Measurements from ENCODE around the gene CYP2W1. TPM values are rescaled to one million over a fixed set of nuclear protein-coding genes. Genes with fewer than 3 reads are reported as not detected.

The CYP2W1 gene
- total and polyA plus RNA-seq, 8 donors: 0.12 to 0.76 (median 0.35) TPM; not detected in 1

DNA sequence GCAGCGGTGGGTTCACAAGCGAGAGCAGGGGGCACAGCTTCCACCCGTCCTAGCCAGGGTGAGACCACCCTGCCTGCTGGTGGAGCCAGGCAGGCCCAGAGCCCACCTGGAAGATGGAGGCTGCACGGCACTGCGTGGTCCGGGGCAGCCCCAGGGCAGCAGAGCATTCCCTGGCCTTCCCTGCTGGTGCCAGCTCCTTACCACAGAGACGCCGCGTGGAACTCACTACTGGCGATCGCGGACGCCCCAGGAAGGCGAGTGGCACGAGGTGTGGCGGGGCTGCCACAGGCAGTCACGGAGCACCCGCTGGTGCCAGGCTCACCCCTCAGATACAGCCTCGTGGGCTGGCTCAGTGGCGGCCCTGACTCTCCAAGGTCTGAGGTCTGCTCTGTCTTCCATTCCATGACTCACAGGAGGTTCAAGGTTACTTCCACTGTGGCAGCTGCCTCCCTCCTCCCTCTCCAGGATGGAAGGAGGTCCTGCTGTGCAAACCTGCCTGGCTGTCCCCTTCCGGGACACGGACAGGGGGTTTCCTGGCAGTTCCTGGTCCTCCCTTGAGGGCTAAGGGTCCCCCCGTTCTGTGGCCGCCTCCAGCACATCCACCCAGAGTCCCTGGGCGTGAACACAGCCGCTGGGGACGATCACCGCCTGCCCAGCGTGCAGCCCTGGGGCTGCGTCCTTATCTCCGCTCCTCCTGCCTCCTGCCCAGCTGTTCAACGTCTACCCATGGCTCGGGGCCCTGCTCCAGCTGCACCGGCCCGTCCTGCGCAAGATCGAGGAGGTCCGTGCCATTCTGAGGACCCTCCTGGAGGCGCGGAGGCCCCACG lies 3.1 kb downstream of the CYP2W1 start:
- peak in 5 of 6 donors; percentile 62 to 80 (median 70) for DNase-seq
- H3K36me3 ChIP-seq: no peaks in the 10 kb centered on the region
- H3K4me1 ChIP-seq: peaks cover 3 to 5% (median 4%) of the 10 kb centered on the region in 3 donors
- no peaks in the 10 kb centered on the region for H3K27me3 ChIP-seq
- no peaks in the 10 kb centered on the region for H3K9me3 ChIP-seq
- intact Hi-C loops (cut with DNase I): no loop called here
- H3K27ac ChIP-seq: peak overlapping the region in 1 of 4 donors; percentile 34
- no peak for FAIRE-seq
- TF ChIP-seq, protein P1, sequence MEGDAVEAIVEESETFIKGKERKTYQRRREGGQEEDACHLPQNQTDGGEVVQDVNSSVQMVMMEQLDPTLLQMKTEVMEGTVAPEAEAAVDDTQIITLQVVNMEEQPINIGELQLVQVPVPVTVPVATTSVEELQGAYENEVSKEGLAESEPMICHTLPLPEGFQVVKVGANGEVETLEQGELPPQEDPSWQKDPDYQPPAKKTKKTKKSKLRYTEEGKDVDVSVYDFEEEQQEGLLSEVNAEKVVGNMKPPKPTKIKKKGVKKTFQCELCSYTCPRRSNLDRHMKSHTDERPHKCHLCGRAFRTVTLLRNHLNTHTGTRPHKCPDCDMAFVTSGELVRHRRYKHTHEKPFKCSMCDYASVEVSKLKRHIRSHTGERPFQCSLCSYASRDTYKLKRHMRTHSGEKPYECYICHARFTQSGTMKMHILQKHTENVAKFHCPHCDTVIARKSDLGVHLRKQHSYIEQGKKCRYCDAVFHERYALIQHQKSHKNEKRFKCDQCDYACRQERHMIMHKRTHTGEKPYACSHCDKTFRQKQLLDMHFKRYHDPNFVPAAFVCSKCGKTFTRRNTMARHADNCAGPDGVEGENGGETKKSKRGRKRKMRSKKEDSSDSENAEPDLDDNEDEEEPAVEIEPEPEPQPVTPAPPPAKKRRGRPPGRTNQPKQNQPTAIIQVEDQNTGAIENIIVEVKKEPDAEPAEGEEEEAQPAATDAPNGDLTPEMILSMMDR (IDR thresholded peaks at IDR 0.05): no peak
- H3K4me3 ChIP-seq: peak overlapping the region in 1 of 4 donors; percentile 6
- 28 to 39% methylated on average over 41 of the region's 41 CpGs for WGBS, 2 donors
- ATAC-seq: peak; percentile 70 to 87 (median 78)

DNA sequence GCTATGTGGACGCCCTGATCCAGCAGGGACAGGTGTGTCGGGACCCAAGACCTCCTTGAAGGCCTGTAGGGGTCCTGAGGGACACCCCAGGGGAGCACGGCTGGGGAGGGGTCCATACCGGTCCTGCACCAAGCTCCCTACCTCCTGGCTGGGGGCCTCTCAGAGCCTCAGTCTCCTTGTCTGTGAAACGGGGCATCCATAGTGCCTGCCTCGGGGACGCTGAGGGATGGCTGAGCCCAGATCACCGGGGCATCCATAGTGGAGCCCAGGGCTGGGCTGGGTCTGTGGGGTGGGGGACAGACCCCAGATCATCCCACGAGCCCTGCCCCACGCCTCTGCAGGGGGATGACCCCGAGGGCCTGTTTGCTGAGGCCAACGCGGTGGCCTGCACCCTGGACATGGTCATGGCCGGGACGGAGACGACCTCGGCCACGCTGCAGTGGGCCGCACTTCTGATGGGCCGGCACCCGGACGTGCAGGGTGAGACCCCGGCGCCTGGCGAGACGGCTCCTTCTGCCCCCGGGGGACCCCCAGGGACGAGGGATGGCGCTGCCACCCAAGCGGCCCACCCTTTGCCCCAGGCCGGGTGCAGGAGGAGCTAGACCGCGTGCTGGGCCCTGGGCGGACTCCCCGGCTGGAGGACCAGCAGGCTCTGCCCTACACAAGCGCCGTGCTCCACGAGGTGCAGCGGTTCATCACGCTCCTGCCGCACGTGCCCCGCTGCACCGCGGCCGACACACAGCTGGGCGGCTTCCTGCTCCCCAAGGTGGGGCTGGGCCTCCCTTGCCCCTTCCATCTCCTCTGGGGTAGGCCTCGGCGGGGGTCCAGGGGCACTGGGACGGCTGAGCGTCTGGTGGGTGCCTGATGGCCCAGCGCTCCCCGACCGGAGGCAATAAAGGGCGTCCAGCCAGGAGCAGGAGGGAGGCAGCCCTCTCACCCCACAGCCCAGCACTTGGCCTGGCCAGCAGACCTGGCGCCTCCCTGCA lies 4.1 kb downstream of the CYP2W1 start:
- Histone ChIP-seq H3K27me3 (no peaks in the 10 kb centered on the region), H3K4me1 (peaks cover 3 to 5% (median 4%) of the 10 kb centered on the region in 3 donors), H3K36me3 (no peaks in the 10 kb centered on the region), H3K27ac (peak overlapping the region in 1 of 4 donors; percentile 34), H3K4me3 (peak overlapping the region in 1 of 4 donors; percentile 6), H3K9me3 (no peaks in the 10 kb centered on the region)
- DNase-seq (peak in 2 of 6 donors; percentile 48 to 82), FAIRE-seq (no peak), ATAC-seq (no peak)
- 80 to 85% methylated on average over 56 of the region's 56 CpGs for WGBS, 2 donors
- TF ChIP-seq, protein P1 (IDR thresholded peaks at IDR 0.05): no peak
- intact Hi-C loops (cut with DNase I): no loop called here

GRCh38 chr7:987909-988308 lies 4.9 kb downstream of the CYP2W1 start:
- H3K27me3 ChIP-seq: no peaks in the 10 kb centered on the region
- no peak overlapping the region for H3K27ac ChIP-seq
- peaks cover 3 to 5% (median 4%) of the 10 kb centered on the region in 3 donors for H3K4me1 ChIP-seq
- 62 to 77% methylated on average over 6 of the region's 6 CpGs for WGBS, 2 donors
- ATAC-seq: no peak
- DNase-seq: peak in 2 of 6 donors; percentile 41 to 69
- intact Hi-C loops (cut with DNase I): no loop called here
- no peak for FAIRE-seq
- H3K36me3 ChIP-seq: no peaks in the 10 kb centered on the region
- H3K4me3 ChIP-seq: peak overlapping the region in 1 of 4 donors; percentile 13
- H3K9me3 ChIP-seq: no peaks in the 10 kb centered on the region
- TF ChIP-seq, protein P1 (IDR thresholded peaks at IDR 0.05): no peak

GRCh38 chr7:988426-988911 lies 5.5 kb downstream of the CYP2W1 start:
- FAIRE-seq (no peak), DNase-seq (peak in 2 of 6 donors; percentile 55 to 85), ATAC-seq (peak in 1 of 4 donors; percentile 4)
- no peak overlapping the region for H3K27ac ChIP-seq
- peak overlapping the region in 1 of 4 donors; percentile 13 for H3K4me3 ChIP-seq
- no peaks in the 10 kb centered on the region for H3K27me3 ChIP-seq
- TF ChIP-seq, protein P1 (IDR thresholded peaks at IDR 0.05): no peak
- WGBS, 2 donors: 39 to 58% methylated on average over 21 to 24 of the region's 24 CpGs
- no peaks in the 10 kb centered on the region for H3K9me3 ChIP-seq
- H3K36me3 ChIP-seq: no peaks in the 10 kb centered on the region
- H3K4me1 ChIP-seq: peaks cover 3 to 5% (median 4%) of the 10 kb centered on the region in 3 donors
- intact Hi-C loops (cut with DNase I): no loop called here

All from pancreas (tissue), 10 donors.